Right lobe of liver (tissue), 6 donors: ENCODE results near the gene CABP7. TPM values are rescaled to one million over a fixed set of nuclear protein-coding genes. Genes with fewer than 3 reads are reported as not detected.

Source experiments
- ATAC-seq, 4 donors: fragments of 200-7000 bp; cut with Tn5 transposase; one replicate each; pipeline ENCODE4 v1.9.1; 2020; ENCODE audit warnings: mild to moderate bottlenecking in 4 of 4, moderate library complexity in 4 of 4
- DNase-seq, 3 donors: peaks; one replicate each; pipeline ENCODE4 v3.0.0-alpha.2; 2020
- H3K27ac ChIP-seq, 3 donors: fragments of 200-600 bp; one replicate each; pipeline ENCODE4 v1.8.0; 2022
- H3K27me3 ChIP-seq, 2 donors: fragments of 200-600 bp; one replicate each; pipeline ENCODE4 v1.8.0; 2022
- H3K36me3 ChIP-seq, 4 donors: fragments of 200-600 bp; sonication (generic) in 1 of 4; one replicate each; pipeline versions ENCODE4 v1.5.1 to v1.8.0; 2017 to 2022; ENCODE audit warnings: control low read depth in 1 of 4
- H3K4me1 ChIP-seq, 4 donors: fragments of 200-600 bp; sonication (generic) in 1 of 4; one replicate each; pipeline versions ENCODE4 v1.5.1 to v1.8.0; 2017 to 2022; ENCODE audit warnings: control low read depth in 1 of 4
- H3K4me3 ChIP-seq, 3 donors: fragments of 200-600 bp; one replicate each; pipeline ENCODE4 v1.8.0; 2022
- H3K9me3 ChIP-seq, 4 donors: fragments of 200-600 bp; sonication (generic) in 1 of 4; one replicate each; pipeline versions ENCODE4 v1.5.1 to v1.8.0; 2017 to 2022; ENCODE audit warnings: control low read depth in 1 of 4
- POLR2A ChIP-seq: fragments of 450-650 bp; IDR thresholded peaks from one replicate; pipeline ENCODE4 v1.6.1; 2017; ENCODE audit warnings: antibody characterized with exemption, mild to moderate bottlenecking
- WGBS: methylation state at CpG from one replicate; pipeline ENCODE4 v1.1.6; 2018; ENCODE audit warnings: low coverage, low lambda C conversion rate; ENCODE audit not compliant: insufficient coverage; ENCODE audit errors: missing lambda C conversion rate; 5-methylcytosine and 5-hydroxymethylcytosine counted together
- intact Hi-C, 2 donors: fragments of 100-400 bp; cut with DNase I; formaldehyde crosslinking; loops; one replicate each; pipeline versions ENCODE4 v1.11.2 to v1.14.1; 2022
- total RNA-seq, 6 experiments: library from RNA; depleted of rRNA in 2 of 6; stranded (reverse); fragments of >200 nt in 2 of 6; fragmentation: NEBNext Ultra II Directional in 3 of 6; extraction: Animal tissue kit (Norgen Biotek cat#: 25700) in 3 of 6; gene quantifications; one replicate each; pipeline versions ENCODE4 v1.1.0 to v1.2.4, GENCODE V29; 2016 to 2023
- TF ChIP-seq, protein P1 (sequence below), 4 donors: fragments of 200-600 bp in 3 of 4; fragments of 450-650 bp in 1 of 4; IDR thresholded peaks; one replicate each; pipeline versions ENCODE4 v1.5.1 to v1.8.0; 2016 to 2022; ENCODE audit warnings: antibody characterized with exemption in 4 of 4, mild to moderate bottlenecking in 2 of 4
- donor health status: DM: no; HTN: yes; CAD: no.
- donor health status: DM: no; HTN: no; CAD: no.
- donor health status: DM: no; HTN: no; CAD: no.
- donor health status: DM: no; HTN: yes; CAD: no.
- donor health status: DM: no; HTN: yes; CAD: no.

Gene CABP7
- total RNA-seq, 6 experiments from 2014 or later, result not detected

DNA sequence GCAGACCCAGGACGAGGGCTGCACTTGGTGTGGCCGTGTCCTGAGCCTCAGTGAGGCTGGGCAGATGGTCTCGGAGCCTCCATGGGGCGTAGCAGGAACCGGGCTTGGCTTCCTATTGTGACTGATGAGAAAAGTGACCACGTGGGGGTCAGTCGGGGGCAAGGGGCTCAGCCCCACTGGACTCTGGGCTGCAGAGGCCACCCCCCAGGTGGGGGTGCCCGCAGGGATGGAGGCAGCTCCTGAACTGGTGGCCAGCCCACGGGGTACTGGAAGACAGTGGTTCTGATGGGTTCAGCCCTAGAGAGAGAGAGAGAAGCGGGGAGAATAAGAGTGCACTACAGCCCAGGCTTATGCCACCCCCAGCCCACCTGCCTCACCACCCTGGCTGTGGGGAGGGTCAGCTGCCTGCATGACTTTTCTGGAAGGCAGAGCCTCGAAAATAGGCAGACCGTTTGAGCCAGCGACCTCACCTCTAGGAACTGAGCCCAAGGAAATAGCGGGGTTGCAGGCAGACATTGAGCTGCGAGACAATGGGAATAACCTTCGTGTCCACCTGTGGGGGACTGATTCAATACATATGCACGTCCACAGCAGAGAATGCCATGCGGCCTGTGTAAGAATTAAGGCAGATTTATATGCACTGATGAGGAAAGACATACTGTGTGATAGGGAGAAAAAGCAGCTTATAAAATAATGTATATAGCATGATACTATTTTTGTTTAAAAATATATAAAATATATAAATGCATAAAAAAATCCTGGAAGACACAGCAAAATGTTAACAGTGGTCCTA lies 11.5 kb downstream of the CABP7 start:
- Histone ChIP-seq H3K27ac (no peak overlapping the region), H3K4me1 (no peaks in the 10 kb centered on the region), H3K27me3 (no peaks in the 10 kb centered on the region), H3K9me3 (no peaks in the 10 kb centered on the region), H3K36me3 (no peaks in the 10 kb centered on the region), H3K4me3 (no peak overlapping the region)
- intact Hi-C loops, result no loop called here
- no peak for DNase-seq
- TF ChIP-seq, protein P1, sequence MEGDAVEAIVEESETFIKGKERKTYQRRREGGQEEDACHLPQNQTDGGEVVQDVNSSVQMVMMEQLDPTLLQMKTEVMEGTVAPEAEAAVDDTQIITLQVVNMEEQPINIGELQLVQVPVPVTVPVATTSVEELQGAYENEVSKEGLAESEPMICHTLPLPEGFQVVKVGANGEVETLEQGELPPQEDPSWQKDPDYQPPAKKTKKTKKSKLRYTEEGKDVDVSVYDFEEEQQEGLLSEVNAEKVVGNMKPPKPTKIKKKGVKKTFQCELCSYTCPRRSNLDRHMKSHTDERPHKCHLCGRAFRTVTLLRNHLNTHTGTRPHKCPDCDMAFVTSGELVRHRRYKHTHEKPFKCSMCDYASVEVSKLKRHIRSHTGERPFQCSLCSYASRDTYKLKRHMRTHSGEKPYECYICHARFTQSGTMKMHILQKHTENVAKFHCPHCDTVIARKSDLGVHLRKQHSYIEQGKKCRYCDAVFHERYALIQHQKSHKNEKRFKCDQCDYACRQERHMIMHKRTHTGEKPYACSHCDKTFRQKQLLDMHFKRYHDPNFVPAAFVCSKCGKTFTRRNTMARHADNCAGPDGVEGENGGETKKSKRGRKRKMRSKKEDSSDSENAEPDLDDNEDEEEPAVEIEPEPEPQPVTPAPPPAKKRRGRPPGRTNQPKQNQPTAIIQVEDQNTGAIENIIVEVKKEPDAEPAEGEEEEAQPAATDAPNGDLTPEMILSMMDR (IDR thresholded peaks at IDR 0.05), result no peak
- TF ChIP-seq POLR2A, result no peak
- no peak for ATAC-seq
- 82% methylated on average over 12 of the region's 18 CpGs for WGBS

DNA sequence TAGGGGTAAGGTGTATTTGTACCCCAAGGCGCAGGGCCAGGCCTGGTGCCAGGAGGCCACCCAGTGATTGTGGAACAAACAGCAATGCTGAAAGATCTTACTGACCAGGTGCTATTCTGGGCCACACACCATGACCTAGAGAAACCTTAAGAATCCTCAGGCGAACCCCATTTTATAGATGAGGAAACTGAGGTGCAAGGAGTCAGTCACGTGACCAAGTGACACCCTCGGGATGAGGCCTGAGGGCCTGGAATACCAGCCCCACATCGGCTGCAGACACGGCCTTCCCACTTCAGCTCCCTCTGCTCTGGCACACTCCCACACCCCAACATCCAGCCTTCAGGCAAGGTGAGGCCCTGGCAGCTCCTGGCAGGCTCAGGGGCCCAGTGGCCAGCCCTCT lies 13.1 kb downstream of the CABP7 start:
- intact Hi-C loops, result no loop called here
- no peak for ATAC-seq
- TF ChIP-seq, protein P1 (IDR thresholded peaks at IDR 0.05), result no peak
- no peak for TF ChIP-seq POLR2A
- Histone ChIP-seq H3K4me1 (no peaks in the 10 kb centered on the region), H3K27ac (no peak overlapping the region), H3K36me3 (no peaks in the 10 kb centered on the region), H3K9me3 (no peaks in the 10 kb centered on the region), H3K27me3 (no peaks in the 10 kb centered on the region), H3K4me3 (no peak overlapping the region)
- no peak for DNase-seq
- no CpG with 5 or more reads among the region's 6 CpGs for WGBS

DNA sequence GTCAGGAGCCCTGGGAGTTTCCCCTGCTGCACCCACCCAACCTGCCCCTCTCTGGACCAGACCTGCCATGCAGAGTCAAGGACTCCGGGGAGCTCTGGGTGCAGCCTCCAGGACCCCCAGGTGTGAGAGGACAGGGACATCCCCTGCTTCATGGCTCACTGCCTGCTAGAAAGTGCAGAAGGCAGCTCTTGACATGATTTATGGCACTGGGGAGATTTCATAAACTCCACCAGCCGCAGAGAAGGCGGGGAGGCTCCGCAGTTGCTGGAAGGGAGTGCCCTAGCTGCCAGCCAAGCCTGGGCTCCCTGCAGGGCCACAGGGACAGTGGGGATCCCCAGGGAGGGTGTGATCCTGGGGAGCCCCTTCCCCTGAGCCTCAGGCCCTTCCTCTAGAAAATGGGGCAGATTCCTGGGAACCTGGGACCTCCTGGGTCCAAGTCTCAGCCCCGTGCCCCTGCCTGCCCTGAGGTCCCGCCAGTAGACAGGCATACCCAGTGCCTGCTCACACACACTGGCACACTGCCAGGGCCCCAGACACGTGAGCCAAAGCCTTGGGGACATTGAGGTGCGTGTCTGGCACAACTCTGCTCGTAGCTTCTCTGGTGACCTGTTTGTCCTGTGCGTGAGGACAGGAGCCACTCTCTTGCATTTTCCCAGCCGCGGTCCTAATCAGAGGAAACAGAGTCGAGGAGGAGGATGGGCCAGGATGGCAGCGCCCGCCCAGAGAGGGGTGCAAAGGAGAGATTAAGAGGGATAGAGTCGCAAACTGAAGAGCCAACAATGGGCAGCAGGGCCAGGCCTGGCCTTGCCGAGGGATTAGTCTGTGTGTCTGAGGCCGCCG lies 13.8 kb downstream of the CABP7 start:
- Histone ChIP-seq H3K27ac (no peak overlapping the region), H3K9me3 (no peaks in the 10 kb centered on the region), H3K36me3 (no peaks in the 10 kb centered on the region), H3K4me1 (no peaks in the 10 kb centered on the region), H3K4me3 (no peak overlapping the region), H3K27me3 (no peaks in the 10 kb centered on the region)
- WGBS, result 45% methylated on average over 2 of the region's 19 CpGs
- DNase-seq (no peak), ATAC-seq (peak in 1 of 4 donors; percentile 15)
- TF ChIP-seq, protein P1 (IDR thresholded peaks at IDR 0.05), result no peak
- no peak for TF ChIP-seq POLR2A
- intact Hi-C loops, result no loop called here

DNA sequence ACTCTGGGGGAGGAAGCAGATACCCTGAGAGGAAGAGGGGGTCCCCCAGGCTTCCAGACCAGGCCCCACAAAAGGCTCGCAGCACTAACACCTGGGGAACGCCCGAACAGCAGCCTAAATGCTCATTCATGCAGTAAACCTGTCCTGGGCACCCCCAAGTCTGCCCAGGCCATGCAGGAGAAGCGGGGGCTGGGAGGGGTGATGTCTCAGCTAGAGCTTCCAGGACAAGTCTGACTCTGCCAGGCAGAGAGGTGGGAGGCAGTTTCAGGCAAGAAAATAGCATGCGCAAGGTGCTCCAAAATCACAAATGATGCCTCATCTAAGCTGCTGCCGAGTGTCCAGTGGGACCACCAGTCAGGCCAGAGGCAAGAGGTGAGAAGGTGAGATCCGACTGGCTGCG lies 14.6 kb downstream of the CABP7 start:
- intact Hi-C loops, result no loop called here
- no peaks in the 10 kb centered on the region for H3K4me1 ChIP-seq
- ATAC-seq (no peak), DNase-seq (no peak)
- no peaks in the 10 kb centered on the region for H3K27me3 ChIP-seq
- H3K9me3 ChIP-seq, result no peaks in the 10 kb centered on the region
- 60% methylated on average over 1 of the region's 8 CpGs for WGBS
- no peak overlapping the region for H3K4me3 ChIP-seq
- no peak for TF ChIP-seq POLR2A
- TF ChIP-seq, protein P1 (IDR thresholded peaks at IDR 0.05), result no peak
- no peak overlapping the region for H3K27ac ChIP-seq
- H3K36me3 ChIP-seq, result no peaks in the 10 kb centered on the region
